Measurements from ENCODE around the gene MYOD1.

MYOD1 gene

GRCh38 chr11:17714356-17714854 lies 5.0 kb upstream of the MYOD1 start:
- TF ChIP-seq SIN3A (IDR thresholded peaks at IDR 0.05; ENCODE audit: borderline replicate concordance, insufficient read depth, low read length) (no peak), POLR2AphosphoS5 (IDR thresholded peaks at IDR 0.05; ENCODE audit: low read depth, low read length) (no peak), REST (IDR thresholded peaks at IDR 0.05; ENCODE audit: insufficient read depth in 1 of 2, low read depth in 2 of 2, low read length in 2 of 2) (no peak), TAF1 (IDR thresholded peaks at IDR 0.05; ENCODE audit: borderline replicate concordance, insufficient read depth, low read length) (no peak), FOXP2 (optimal IDR thresholded peaks at IDR 0.05; ENCODE audit: borderline replicate concordance, extremely low read depth, extremely low read length, insufficient read depth) (no peak)

DNA sequence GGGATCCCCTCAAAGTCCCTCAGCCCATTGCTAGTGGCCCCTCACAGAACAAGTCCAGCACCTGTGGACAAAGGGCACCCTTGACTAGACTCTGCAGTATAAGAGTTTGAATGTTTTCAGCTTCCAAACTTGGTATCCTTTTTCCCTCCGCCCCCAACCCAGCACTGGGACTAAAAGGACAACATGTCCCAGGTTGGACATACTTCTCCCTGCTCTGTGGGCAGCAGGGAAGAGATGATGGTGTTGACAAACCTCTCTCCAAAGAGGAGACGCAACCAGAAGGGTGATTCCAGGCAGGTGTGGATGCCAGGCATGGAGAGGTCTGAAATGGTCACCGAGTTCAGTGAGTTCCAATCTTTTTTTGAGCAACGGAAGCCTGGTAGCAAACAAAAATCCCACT lies 4.5 kb upstream of the MYOD1 start:
- TF ChIP-seq SIN3A (IDR thresholded peaks at IDR 0.05; ENCODE audit: borderline replicate concordance, insufficient read depth, low read length) (no peak), POLR2AphosphoS5 (IDR thresholded peaks at IDR 0.05; ENCODE audit: low read depth, low read length) (no peak), TAF1 (IDR thresholded peaks at IDR 0.05; ENCODE audit: borderline replicate concordance, insufficient read depth, low read length) (no peak), REST (IDR thresholded peaks at IDR 0.05; ENCODE audit: insufficient read depth in 1 of 2, low read depth in 2 of 2, low read length in 2 of 2) (no peak), FOXP2 (optimal IDR thresholded peaks at IDR 0.05; ENCODE audit: borderline replicate concordance, extremely low read depth, extremely low read length, insufficient read depth) (no peak)

DNA sequence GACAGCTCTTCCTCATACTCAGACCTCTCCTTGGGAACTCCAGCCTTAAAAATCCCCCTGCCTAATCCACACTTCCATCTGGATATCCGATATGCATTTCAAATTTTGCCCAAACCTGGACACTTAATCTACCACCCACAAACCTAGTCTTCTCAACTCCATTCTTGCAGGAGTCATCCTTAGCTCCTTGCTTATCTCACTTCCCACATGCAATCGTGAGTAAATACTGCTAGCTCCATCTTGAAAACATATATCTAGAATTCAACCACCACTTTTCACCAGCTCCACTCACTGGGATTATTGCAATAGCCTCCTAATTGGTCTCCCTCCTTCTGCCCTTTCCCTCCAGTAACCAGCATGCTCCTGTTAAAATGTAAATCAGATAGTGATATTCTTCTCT lies 2.6 kb upstream of the MYOD1 start:
- no peak for TF ChIP-seq POLR2AphosphoS5 (IDR thresholded peaks at IDR 0.05; ENCODE audit: low read depth, low read length)
- no peak for TF ChIP-seq FOXP2 (optimal IDR thresholded peaks at IDR 0.05; ENCODE audit: borderline replicate concordance, extremely low read depth, extremely low read length, insufficient read depth)
- TF ChIP-seq SIN3A (IDR thresholded peaks at IDR 0.05; ENCODE audit: borderline replicate concordance, insufficient read depth, low read length) = no peak
- no peak for TF ChIP-seq TAF1 (IDR thresholded peaks at IDR 0.05; ENCODE audit: borderline replicate concordance, insufficient read depth, low read length)

- TF ChIP-seq POLR2AphosphoS5 (IDR thresholded peaks at IDR 0.05; ENCODE audit: low read depth, low read length) (no peak), REST (IDR thresholded peaks at IDR 0.05; ENCODE audit: insufficient read depth in 1 of 2, low read depth in 2 of 2, low read length in 2 of 2) (no peak), SIN3A (IDR thresholded peaks at IDR 0.05; ENCODE audit: borderline replicate concordance, insufficient read depth, low read length) (no peak), TAF1 (IDR thresholded peaks at IDR 0.05; ENCODE audit: borderline replicate concordance, insufficient read depth, low read length) (no peak), FOXP2 (optimal IDR thresholded peaks at IDR 0.05; ENCODE audit: borderline replicate concordance, extremely low read depth, extremely low read length, insufficient read depth) (no peak)
Observed at GRCh38 chr11:17718015-17718414, 1.4 kb upstream of the MYOD1 start.

DNA sequence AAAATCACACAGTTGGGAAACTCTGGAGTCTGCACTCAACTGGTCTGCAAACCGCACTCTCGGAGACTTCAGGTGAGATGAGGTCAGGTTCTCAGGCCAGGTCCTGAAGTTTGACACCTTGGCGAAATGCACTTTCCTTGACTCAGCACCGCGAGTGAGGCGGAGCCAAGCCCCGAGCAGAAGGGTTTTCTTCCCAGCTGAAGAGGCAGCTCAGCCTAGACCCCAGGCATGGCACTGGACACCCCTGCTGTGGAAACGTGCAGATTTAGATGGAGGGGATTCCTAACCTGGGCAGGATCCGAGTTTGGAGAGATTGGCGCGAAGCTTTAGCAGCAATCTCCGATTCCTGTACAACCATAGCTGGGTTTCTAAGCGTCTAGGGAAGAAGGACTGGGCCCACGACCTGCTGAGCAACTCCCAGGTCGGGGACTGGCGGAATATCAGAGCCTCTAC lies 835 bp upstream of the MYOD1 start:
- TF ChIP-seq FOXP2 (optimal IDR thresholded peaks at IDR 0.05; ENCODE audit: borderline replicate concordance, extremely low read depth, extremely low read length, insufficient read depth) (no peak), TAF1 (IDR thresholded peaks at IDR 0.05; ENCODE audit: borderline replicate concordance, insufficient read depth, low read length) (no peak), POLR2AphosphoS5 (IDR thresholded peaks at IDR 0.05; ENCODE audit: low read depth, low read length) (no peak), REST (IDR thresholded peaks at IDR 0.05; ENCODE audit: insufficient read depth in 1 of 2, low read depth in 2 of 2, low read length in 2 of 2) (no peak), SIN3A (IDR thresholded peaks at IDR 0.05; ENCODE audit: borderline replicate concordance, insufficient read depth, low read length) (no peak)

Measured in PFSK-1 (cell line).